T-helper 9 cell (primary cell): ENCODE data around the gene CENPX.

ENCODE experiments used
- DNase-seq: peaks from one replicate; pipeline ENCODE4 v3.0.0-alpha.2; 2020

CENPX gene

DNA sequence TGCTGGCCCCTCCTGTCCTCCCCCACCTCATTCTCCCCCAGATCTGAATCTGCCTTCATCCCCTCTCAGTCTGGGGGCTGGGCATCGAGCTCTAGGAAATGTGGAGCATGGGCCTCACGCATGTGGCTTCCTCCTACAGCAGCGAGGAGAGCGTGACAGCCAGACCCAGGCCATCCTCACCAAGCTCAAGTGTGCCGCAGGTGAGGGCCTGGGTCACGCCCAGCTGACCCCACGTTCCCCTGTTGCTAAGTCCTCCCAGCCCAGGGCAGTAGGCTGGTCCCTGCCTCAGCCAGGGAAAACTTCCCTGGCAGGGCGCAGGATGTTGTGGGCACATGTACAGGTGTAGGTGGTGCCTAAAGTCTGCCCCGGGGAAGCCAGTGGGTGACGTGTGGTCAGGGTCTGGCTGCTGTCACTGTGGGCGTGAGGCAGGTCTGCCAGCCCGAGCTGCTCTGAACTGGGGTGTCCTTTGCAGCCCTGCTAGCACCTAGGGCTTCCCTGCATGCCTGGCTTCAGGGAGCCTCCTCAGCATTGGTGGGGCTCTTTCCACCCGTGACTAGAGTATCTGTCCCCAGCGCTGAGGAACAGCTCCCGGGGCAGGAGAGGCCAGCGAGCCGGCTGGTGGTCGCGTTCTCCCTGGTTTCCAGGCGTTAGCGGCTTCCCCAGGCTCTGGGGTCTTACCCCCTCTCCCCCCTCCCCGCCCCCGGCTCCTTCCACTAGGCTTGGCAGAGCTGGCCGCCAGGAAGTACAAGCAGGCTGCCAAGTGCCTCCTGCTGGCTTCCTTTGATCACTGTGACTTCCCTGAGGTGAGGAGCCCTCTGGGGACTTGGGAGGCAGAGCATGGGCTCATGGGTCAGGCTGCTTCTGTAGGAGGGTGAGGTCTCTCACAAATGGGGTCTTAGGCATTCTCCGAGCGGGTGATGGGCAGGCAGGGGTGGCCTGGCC, 32.6 kb upstream of the CENPX start:
- no peak for DNase-seq

DNA sequence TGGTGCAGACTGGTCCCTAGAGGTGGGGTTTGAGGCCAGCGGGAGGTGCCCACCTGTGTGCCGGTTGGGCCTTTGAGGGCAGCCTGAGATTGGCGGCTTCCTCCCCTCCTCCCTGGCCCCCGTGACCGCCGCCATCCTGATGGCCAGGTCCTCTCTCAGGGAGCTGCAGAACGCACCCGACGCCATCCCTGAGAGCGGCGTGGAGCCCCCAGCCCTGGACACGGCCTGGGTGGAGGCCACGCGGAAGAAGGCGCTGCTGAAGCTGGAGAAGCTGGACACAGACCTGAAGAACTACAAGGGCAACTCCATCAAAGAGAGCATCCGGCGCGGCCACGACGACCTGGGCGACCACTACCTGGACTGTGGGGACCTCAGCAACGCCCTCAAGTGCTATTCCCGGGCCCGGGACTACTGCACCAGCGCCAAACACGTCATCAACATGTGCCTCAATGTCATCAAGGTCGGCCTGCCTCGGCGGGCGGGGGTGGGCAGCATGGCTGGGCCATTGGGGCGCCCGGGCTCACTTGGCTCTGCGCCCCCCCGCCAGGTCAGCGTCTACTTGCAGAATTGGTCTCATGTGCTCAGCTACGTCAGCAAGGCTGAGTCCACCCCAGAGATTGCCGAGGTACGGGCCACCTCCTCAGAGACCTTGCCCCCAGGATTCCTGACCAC, 31.8 kb upstream of the CENPX start:
- DNase-seq = no peak

DNA sequence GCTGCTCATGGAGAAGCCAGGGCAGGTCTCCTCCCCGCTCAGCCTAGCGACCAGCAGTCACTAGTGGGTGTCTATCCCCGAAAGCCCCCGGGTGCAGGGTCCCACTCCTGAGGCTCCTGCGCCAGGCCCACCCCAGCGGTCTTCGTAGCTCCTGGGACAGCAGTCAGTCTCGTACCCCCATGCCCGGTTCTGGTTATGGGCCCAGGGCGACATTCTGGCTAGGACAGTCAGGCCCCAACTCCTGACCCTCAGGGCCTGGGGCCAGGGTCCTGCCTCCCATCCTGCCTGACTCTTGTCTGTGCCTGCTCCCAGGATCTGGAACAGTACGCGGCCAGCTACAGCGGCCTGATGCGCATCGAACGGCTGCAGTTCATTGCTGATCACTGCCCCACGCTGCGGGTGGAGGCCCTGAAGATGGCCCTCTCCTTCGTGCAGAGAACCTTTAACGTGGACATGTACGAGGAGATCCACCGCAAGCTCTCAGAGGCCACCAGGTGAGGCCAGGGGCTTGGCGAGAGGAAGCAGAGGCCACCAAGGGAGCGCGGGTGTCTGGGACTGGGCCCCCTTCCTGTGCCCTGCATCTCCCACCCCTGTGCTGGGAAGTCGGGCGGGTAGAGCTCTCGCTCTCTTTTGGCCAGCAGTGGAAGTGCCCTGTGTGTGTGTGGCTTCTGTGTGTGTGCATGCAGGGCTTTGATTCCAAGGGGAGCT, 31.0 kb upstream of the CENPX start:
- DNase-seq = no peak

DNA sequence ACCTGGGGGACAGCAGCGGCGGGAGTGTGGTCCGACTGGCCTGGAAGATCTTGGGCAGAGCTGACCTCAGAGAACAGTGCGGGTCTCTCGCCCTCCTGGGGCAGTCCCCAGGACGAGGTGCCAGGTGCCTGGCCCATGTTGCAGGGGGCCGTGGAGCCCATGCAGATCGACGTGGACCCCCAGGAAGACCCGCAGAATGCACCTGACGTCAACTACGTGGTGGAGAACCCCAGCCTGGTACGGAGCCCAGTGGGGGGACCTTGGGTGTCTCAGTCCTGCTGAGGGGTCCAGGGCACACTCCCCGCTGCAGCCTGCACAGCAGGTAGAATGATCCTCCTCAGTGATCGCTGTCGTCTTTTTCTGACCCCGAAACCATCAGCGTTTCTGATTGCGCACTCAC, 30.5 kb upstream of the CENPX start:
- DNase-seq = no peak

DNA sequence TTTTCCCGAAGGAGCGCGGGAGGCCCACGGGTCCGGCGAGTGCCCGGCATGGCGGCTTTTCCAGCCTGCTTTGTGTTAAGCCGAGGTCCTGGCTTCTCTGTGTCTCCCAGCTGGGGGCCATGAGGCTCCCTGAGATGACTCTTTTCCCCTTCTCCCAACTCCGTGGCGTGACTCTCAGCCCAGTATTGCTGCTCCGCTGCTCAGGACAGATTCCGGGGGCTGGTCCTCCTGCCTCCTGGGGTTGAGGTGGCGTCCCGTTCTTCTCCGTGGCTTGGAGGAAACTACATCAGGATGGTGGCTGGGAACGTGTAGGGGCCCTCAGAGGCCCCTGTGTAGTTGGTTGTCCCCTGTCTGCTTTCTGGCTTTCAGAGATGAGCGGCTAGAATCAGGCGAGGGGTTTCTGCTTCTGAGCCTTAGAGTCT, 30.0 kb upstream of the CENPX start:
- no peak for DNase-seq

DNA sequence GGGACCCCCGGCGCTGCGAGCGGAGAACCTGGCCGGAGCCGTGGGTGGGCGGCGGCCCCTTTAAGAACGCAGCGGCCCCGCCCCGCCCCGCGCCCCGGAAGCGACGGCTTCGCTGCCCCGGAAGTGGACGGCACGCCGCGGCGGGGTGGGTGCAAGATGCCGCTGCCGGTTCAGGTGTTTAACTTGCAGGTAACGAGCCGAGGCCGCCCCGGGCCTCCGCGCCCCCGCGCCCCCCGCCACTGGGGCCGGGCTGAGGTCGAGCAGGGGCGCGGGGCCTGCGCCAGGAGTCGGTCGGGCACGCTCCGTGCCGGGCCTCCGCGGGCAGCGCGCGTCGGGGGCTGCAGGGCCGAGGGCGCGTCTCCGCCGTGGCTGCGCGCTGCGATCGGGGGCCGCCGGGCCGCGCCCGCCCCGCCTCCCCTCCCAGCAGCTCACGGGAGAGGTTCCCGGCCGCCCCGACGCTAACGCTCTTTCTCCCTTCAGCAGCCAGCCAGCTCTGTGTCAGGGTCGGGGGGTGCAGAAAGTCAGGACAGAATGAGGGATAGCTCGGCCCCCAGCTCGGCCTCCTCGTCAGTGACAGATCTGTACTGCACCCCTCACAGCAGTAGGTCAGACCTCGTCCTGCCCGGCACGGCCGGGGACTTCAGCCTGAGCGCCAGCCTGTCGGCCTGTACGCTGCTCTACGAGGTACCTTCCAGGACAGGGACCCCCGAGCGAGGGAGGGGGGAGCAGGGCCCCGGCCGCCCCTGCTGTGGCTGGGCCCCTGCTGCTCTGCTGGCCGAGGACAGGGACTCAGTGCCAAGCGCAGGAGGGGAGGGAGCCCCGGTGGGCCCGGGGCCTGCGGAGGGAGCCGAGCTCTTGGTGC, 29.3 kb upstream of the CENPX start, which contains the start of the genes GPS1 and RFNG:
Gene GPS1 (plus strand): TSS at position 123 of the 862 bp plus-strand sequence. CDS start 34 bp downstream, at position 157.
Gene RFNG (minus strand): TSS at position 36 of the 862 bp plus-strand sequence. CDS start 45 bp downstream, outside the sequence.
- peak; percentile 75 for DNase-seq

DNA sequence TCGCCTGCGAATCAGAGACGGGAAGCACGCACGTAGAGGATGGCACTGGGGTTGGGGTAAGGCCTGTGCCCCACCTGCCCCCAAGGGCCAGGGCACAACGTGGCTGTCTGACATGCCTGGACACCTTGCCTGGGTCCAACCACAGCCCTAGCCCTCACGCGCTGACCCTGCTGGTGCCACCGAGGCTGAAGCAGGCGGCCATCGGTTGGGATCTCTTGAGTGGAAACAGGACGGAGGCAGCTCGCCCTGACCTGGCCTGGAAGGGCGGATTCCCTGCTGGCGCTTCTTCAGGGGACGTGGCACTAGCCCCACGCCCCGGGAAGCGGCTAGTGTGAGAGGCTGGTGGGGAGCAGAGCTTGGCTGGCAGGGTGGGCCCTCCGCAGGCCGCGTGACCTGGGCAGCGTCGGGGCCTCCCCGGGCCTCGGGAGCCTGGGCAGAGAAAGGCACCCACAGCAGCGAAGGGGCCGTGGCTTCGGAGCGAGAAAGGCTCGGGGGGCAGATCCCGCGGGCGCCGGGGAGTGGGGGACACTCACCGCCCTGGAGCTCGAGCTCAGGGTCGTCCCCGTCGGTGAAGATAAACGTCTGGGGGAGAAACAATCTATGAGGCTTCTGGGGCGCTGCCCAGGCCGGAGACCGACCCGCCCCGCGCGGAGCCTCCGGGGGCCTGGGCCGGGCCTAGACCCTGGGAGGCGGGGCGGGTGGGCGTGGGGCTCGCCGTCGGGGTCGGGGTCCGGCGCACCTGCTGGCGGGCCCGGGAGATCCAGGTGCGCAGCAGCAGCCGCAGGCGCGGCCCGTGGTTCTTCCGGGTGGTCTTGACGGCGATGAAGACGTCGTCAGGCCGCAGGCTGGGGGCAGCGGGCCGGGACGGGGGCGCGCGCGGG, 28.3 kb upstream of the CENPX start:
- no peak for DNase-seq

DNA sequence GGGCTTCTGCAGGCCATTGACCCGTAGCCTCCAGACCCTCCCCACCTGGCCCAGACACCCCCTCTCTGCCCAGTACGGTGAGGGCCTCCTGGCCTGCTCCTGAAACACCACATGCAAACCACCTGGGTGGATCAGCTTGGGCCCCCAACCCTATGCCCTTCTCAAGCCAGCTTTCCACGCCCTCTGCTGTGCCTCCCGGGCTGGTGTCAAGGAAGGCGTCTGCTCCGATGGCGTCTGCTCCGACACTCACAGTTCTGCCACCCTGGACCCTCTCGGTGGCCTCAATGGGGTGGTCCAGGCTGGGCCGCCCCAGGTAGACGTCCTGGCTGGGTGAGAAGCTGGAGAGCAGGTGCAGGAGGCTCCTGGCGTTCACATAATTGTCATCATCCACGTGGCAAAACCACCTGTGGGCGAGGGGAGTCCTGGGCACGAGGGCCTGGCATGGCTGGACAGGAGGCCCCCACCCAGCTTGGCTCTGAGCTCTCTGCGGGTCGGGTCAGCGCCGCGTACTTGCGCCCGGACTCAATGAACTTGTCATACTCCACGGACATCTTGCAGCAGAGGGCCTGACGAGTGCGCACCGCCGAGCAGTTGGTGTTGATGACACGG, 27.6 kb upstream of the CENPX start:
- DNase-seq = no peak

DNA sequence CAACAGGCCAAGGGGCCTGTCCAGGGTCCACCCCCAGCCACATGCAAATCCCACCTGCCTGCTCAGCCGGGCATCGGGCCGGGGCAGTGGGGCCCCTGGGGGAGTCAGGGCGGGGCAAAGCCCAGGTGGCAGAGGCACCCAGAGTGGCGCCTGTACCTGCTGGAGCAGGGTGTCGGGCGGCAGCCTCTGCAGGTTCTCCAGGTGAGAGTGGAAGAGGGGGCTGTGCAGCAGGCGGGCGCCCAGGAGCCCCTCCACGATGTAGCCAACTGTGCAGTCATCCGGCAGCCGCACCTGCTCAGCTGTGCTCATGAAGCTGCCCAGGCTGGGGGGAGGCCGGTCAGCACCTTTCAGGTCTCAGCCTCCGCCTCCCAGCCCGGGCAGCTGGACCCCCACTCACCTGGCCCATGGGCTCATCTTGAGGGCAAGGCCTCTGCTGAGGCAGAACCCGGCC, 26.9 kb upstream of the CENPX start:
- DNase-seq = no peak

DNA sequence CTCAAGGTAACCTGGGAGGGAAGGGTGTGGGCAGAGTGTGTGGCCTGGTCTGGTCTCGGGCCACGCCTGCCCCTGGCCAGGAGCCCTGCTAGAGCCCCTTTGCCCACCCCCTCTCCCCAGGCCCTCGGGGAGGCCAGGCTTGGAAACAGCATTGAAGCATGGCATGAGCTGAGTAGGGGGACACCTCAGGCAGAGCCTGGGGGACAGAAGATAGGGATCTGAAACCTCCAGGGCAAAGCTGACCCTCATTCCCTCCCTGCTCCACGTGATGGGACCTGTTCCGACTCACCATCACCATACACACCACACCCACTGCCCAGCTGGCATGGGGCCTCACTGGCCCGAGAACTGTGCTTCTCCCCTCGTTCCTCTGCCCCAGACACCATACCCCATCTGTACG, 26.4 kb upstream of the CENPX start:
- no peak for DNase-seq

DNA sequence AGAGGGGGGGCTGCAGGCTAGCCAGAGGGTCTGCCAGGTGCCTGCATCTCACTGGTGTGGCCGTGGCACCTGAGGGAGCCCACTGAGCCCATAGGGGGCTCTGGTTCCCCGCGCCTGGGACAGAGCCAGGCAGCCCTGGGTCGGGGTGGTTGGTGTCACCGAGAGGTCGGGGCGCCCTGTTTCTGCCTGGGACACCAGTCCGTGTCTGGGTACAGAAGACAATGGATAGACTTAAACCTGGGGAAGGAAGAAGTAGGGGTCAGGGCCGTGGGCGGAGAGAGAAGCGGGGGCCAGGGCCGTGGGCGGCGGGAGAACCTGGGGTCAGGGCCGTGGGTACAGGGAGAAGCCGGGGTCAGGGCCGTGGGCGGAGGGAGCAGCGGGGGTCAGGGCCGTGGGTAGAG, 25.9 kb upstream of the CENPX start:
- DNase-seq = no peak

DNA sequence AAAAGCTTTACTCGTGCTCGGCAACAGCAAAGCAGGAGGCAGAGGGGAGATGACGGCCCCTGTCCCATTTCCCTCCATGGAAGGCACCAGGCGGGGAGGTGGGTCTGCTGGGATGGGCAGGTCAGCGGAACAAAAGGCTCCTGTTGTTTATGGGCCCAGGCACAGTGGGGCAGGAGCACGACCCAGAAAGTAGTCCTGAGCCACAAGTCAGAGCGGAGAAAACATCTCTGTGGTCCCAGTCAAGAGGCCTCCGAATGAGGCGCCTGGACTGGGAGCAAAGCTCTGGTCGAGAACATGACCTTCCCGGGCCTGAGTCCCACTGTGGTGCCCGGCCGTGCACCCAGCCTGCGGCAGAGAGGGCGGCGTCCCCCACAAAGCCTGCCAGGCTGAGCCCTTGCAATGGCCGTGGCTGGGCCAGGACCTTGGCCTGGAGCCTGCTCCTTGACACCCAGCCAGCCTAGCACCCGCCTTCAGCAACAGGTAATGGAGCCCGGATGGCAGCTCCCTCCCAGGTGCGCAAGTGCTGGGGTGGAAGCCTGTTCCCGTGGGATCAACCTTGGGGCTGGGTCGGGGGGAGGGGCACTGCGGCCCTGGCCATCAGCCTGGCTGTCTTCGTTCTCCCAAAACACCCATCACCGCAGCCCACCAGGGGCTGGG, 25.4 kb upstream of the CENPX start:
- no peak for DNase-seq

DNA sequence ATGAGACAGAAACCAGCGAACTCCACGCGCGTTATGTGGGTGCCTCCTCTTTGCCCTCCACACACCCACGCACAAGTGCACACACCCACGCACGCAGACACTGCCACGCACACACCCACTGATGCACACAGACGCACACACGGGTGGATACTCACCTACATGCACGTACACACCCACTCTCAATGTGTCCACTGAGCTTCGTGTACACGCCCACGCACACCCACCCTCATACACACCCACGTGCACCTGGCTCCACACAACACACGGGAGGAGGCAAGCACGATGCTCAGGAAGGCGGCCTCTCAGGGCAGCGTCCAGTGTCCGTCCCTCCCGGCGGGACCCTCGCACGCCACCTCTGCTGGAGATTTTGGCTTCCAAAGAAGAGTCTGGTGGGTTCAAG, 24.7 kb upstream of the CENPX start:
- DNase-seq = no peak

DNA sequence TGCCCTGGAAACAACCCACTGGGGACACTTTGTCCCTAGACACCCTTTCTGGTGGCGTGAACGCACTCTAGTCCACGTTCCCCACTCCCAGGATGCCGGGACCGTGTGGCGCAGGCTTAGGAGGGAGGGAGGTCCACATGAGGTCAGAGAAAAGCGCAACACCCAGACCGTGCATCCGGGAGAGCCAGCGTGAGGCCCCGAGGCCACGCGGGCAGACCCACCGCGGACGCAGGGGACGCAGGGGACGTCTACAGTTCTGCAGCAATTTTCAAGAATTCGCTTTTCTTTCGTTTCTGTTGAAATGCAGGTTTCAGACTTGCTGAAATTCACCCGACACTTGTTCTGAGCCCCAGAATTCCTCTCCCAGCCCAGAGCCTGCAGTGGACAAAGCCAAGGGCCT, 24.2 kb upstream of the CENPX start:
- DNase-seq = no peak

DNA sequence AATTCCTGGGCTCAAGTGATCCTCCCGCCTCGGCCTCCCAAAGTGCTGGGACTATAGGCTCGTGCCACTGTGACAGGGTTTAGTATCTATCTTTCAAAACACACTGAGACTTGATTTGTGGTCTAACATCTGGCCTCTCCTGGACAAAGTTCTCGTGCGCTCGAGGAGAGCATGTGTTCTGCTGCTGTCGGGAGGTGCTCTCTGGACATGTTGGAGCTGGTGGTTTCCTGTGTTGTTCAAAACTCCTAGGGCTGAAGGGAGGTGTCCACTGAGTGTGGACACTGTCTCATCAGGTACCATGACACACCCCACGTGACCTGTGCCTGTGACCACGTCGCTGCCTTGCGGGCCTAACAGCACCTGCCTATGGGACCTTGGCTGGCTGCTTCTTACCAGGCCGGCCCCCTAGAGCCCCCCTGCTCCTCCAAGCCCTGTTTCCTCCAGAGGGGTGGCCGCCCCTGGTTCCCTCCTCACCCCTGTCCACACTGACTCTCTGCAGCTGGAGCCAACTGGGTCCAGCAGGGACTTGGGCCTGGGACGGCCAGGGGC, 23.3 kb upstream of the CENPX start:
- no peak for DNase-seq

DNA sequence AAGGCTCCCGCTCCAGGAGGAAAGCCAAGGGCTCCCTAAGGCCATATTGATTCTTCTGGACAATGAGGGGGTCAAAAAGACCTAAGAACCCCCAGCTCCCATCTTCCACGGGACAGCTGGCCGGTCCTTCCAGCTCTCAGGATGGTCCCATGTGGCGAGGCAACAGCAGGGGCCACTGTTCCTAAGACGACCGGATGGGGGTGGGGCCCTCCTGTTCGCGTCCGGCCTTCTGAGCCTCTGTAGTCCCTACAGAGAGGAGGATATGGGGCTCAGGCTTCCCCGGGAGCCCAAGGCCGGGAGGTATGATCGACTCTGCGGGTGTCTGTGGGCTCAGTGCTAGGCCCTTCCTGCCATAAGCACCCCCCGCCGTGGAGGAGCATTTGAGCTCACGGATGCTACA, 20.8 kb upstream of the CENPX start:
- DNase-seq = no peak

DNA sequence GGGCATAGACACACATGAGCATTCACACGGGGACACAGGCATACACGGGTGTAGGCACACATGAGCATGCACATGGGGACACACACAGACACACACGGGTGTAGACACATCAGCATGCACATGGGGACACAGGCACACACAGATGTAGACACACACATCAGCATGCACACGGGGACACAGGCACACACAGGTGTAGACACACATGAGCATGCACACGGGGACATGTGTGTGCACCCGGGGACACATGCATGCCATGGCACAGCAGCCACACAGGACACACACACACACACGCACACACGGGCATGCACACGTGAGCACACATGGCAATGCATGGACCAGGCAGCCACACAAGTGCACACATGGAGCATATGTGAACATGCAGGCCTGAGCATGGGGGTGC, 20.0 kb upstream of the CENPX start:
- DNase-seq = no peak

DNA sequence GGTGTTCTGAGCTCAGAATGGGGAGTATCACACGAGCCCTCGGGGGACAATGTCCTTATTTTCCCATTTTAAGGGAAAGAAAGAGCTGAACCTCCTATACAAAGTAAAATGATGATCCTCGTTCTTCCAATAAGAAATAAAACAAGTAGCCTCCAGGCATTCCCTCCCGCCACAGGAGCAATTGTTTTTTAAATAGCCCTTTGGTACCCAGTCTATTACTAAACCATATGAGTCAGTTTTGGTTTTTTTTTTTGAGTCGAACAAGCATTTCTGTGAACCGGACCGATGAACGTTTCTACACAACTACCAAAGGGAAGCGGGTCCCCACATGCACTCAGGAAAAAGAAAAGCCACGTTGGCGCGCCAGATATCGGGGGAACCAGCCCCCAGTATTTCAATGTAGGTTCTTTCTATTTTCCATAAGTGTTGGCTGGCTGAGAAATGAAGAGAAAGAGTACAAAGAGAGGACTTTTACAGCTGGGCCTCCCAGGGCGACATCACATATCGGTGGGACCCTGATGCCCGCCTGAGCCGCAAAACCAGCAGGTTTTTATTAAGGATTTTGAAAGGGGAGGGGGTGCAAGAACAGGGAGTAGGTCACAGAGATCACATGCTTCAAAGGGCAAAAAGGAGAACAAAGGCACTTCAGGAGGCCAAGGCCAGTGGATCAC, 18.6 kb upstream of the CENPX start:
- DNase-seq = no peak

DNA sequence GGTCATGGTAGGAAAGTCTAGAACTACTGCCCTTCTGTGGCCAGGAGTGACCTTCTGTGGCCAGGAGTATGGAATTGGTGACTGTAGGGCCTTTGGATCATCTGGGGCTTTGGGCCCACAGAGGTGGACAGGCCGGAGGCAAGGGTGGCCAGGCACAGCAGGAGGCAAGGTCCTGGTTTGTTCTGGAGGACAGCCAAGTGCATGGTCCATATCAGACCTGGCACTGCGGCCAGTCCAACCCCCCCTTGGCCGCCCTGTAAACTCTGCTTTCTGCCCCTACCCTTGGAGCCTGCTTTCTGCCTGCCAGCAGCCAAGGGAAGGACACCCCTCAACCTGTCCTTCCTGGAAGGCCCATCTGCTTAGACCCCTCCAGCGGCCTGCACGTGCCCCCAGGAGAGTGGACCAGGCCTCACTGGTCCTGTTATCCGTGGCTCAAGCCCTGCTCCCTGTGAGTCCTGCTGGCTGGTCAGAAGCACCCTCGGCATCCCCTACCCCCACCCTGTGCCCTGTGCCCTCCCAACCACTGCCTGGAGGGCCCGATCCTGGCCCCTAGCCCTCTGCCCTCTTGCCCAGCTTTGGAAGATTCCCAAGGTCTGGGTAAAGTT, 17.1 kb upstream of the CENPX start:
- no peak for DNase-seq
